Neural crest cell (in vitro differentiated cells): ENCODE measurements around the gene OS9. TPM values are rescaled to one million over a fixed set of nuclear protein-coding genes. Genes with fewer than 3 reads are reported as not detected.

Experiments
- DNase-seq: peaks from one replicate; pipeline ENCODE4 v3.0.0; 2021; ENCODE audit warnings: low read depth, mixed read lengths, low spot score
- H3K27ac Mint-ChIP-seq: one replicate; pipeline ENCODE4 v1.8.0; 2021; ENCODE audit warnings: mild to moderate bottlenecking, mixed read lengths; ENCODE audit not compliant: unreplicated experiment
- H3K27me3 Mint-ChIP-seq: 2 replicates; pipeline ENCODE4 v1.8.0; 2021; ENCODE audit warnings: low read depth, mild to moderate bottlenecking, mixed read lengths
- H3K36me3 Mint-ChIP-seq: 2 replicates; pipeline ENCODE4 v1.8.0; 2021; ENCODE audit warnings: low read depth, mild to moderate bottlenecking, mixed read lengths
- H3K4me1 Mint-ChIP-seq: 2 replicates; pipeline ENCODE4 v1.8.0; 2021; ENCODE audit warnings: mixed read lengths
- H3K4me3 Mint-ChIP-seq: one replicate; pipeline ENCODE4 v1.8.0; 2021; ENCODE audit warnings: mild to moderate bottlenecking, mixed read lengths
- H3K9me3 Mint-ChIP-seq: 2 replicates; pipeline ENCODE4 v1.8.0; 2021; ENCODE audit warnings: mixed read lengths
- total RNA-seq: library from RNA; stranded (reverse); gene quantifications from 2 replicates; pipeline ENCODE4 v1.2.1, GENCODE V29; 2021
- TF ChIP-seq, protein P1 (sequence below): fragments of 200-600 bp; sonication (generic); conservative IDR thresholded peaks from 2 replicates; pipeline ENCODE4 v1.5.0; 2021; ENCODE audit warnings: antibody characterized with exemption, mild to moderate bottlenecking

The OS9 gene
- total RNA-seq, 1 donor from 2014 or later: 135 TPM

DNA sequence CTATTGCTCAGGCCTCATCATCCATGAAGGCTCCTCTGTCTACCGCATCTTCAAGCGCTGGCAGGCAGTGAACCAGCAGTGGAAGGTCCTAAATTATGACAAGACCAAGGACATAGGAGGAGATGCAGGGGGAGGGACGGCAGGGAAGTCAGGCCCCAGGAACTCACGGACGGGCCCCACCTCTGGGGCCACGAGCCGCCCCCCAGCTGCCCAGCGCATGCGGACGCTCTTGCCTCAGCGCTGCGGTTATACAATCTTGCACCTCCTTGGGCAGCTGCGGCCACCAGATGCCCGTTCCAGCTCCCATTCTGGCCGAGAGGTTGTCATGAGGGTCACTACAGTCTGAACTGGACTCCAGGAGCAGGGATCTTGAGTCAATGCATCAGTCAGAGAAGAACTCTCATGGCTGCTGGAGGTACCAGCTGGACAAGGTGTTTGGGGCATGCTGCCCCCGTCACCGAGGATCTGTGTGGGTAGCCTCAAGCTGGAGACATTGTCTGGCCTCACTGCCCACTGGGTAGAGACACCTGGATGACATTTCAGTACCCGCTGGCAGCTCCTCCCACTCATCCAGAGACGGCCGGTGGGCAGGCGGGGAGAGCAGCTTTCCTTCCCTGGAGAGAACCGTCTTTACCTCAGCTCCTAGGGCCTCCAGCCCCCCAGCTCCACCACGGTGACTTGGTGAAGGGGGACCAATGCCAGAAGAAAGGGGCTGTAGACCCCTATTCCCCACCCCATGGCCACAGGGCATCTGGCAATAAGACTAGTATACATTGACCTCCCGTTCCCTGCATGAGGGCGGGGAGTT lies 64.8 kb downstream of the OS9 start:
- Mint-ChIP-seq H3K4me3 (peak overlapping the region; percentile 82), H3K27me3 (peaks cover 73% of the 10 kb centered on the region), H3K36me3 (peaks cover 2% of the 10 kb centered on the region), H3K9me3 (no peaks in the 10 kb centered on the region), H3K27ac (no peak overlapping the region), H3K4me1 (peaks cover 18% of the 10 kb centered on the region)
- TF ChIP-seq, protein P1, sequence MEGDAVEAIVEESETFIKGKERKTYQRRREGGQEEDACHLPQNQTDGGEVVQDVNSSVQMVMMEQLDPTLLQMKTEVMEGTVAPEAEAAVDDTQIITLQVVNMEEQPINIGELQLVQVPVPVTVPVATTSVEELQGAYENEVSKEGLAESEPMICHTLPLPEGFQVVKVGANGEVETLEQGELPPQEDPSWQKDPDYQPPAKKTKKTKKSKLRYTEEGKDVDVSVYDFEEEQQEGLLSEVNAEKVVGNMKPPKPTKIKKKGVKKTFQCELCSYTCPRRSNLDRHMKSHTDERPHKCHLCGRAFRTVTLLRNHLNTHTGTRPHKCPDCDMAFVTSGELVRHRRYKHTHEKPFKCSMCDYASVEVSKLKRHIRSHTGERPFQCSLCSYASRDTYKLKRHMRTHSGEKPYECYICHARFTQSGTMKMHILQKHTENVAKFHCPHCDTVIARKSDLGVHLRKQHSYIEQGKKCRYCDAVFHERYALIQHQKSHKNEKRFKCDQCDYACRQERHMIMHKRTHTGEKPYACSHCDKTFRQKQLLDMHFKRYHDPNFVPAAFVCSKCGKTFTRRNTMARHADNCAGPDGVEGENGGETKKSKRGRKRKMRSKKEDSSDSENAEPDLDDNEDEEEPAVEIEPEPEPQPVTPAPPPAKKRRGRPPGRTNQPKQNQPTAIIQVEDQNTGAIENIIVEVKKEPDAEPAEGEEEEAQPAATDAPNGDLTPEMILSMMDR: no peak
- no peak for DNase-seq

DNA sequence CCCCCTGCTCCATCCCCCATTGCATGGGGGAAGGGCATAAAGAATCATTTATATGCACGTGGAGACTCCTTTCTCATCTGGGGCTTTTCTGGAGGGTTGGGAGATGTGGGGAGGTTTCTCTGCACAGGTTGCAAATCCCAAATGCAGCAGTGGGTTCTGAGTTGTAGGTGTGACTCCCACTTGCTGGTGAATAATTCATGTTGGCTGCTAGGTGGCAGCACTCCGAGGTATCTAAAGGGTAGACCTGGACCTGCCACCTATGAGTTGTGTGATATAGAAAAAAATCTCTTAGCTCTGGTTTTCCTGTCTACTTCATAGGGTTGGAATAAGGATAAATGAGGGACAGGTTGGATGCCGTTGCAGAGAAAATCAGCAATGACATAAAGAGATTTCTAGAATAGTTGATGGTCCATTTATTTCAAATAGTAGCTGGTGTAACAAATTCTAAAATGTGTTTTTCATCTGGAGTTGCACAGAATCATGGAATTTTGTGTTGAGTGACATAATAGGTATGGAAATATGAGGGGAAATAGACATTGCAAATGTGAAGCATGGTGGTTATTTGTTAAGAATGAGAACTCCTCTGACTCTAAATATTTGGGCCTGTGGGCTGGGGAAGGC lies 65.5 kb downstream of the OS9 start:
- DNase-seq: no peak
- Mint-ChIP-seq H3K9me3 (no peaks in the 10 kb centered on the region), H3K4me3 (peak overlapping the region; percentile 82), H3K27me3 (peaks cover 73% of the 10 kb centered on the region), H3K36me3 (peaks cover 2% of the 10 kb centered on the region), H3K4me1 (peaks cover 14% of the 10 kb centered on the region), H3K27ac (no peak overlapping the region)
- TF ChIP-seq, protein P1: peak; percentile 59

DNA sequence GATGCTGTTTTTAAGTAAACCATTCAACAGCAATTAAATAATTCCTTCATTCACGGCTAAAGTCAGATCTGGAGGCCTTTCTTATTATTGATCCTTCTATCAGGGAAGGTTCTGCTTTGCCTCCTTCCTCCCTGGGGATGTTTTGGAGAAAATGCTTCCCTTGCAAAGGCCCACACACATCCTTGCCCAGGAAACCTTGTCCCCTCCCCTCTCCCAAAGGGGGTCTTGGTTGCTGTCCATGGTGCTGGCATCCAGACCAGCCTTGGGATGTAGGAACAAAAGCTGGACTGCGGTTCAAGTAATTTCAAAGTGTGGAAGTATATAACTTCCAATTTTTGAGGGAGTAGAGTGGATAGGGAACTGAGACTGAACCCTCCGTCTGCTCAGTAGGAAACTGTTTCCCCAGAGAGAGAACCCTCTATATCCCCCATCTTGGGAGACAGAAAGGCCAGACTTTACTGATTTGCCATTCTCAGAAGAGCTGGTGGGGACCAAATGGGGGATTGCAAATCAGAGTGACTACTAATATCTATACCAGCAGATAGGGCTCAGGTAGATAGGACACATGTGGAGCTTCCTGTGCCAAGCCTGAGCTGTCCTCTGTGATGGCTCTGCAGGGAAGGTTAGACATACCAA lies 66.5 kb downstream of the OS9 start:
- Mint-ChIP-seq H3K9me3 (no peaks in the 10 kb centered on the region), H3K36me3 (peaks cover 2% of the 10 kb centered on the region), H3K27ac (no peak overlapping the region), H3K4me1 (peaks cover 11% of the 10 kb centered on the region), H3K4me3 (peak overlapping the region; percentile 82), H3K27me3 (peaks cover 80% of the 10 kb centered on the region)
- no peak for DNase-seq
- TF ChIP-seq, protein P1: no peak

DNA sequence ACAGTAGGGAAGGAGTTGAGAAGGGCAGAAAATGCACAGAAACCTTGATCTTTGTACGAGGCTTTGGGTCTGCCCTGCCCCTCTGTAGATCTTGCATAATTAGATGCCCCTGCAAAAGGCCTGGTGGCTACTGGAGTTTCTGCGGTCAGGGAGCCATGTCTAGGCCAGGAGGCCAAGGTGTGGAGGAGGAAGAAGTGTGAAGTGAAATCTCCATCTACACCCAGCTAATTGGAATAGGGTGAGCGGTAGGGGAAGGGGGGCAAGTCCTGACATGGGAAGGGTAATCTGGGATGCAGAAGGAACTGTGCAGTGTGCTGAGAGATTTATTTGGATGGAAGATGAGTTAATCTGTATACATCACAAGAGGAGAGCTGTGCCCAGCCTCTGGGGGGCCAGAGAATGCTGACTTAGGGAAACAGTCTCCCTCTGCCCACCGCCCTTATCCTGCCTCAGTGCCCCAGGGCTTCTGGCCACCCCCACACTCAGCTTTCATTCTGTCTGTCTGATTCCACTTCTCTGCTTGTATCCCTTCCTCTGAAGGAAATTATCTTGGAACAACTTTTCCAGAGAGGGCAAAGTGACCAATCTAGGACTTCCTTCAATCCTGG lies 67.6 kb downstream of the OS9 start:
- peaks cover 84% of the 10 kb centered on the region for H3K27me3 Mint-ChIP-seq
- peaks cover 2% of the 10 kb centered on the region for H3K36me3 Mint-ChIP-seq
- H3K9me3 Mint-ChIP-seq: no peaks in the 10 kb centered on the region
- H3K27ac Mint-ChIP-seq: no peak overlapping the region
- DNase-seq: no peak
- peaks cover 9% of the 10 kb centered on the region for H3K4me1 Mint-ChIP-seq
- TF ChIP-seq, protein P1: no peak
- H3K4me3 Mint-ChIP-seq: peak overlapping the region; percentile 36

DNA sequence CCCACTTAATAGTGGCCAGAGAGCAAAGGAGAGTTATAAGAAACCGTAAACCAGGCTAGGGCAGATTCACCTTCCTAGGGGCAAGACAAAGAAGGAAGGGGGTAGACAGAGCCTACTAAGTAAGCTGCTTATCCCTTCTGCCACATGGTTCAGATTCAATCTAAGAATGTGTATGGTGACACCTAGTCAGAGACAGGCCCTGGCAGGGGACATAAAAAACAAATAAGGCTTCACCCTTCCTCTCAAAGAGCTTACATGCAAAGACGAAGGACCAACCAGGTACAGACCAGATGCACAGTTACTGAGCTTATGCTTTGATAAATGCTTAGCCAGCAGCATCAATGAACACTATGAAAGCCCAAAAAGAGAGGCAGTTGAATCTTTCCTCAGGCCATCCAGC lies 68.5 kb downstream of the OS9 start:
- Mint-ChIP-seq H3K27me3 (peaks cover 87% of the 10 kb centered on the region), H3K4me1 (peaks cover 10% of the 10 kb centered on the region), H3K4me3 (no peak overlapping the region), H3K36me3 (peaks cover 2% of the 10 kb centered on the region), H3K27ac (no peak overlapping the region), H3K9me3 (no peaks in the 10 kb centered on the region)
- no peak for DNase-seq
- TF ChIP-seq, protein P1: no peak
